NCI-H2171 (cell line): Measurements from ENCODE around the gene TARP.

Experiments used
- DNase-seq: peaks from one replicate; lab custom pipeline; 2025; lab: John Stamatoyannopoulos, UW

The TARP gene

GRCh38 chr7:38273286-38273995 lies at the start of gene TARP:
Gene TARP (minus strand): TSS chr7:38273636.
- no peak for DNase-seq

GRCh38 chr7:38323156-38323555 lies 49.7 kb upstream of the TARP start:
- DNase-seq = no peak

- no peak for DNase-seq
Observed at GRCh38 chr7:38322461-38322860, 49.0 kb upstream of the TARP start.

- no peak for DNase-seq
Observed at GRCh38 chr7:38321967-38322366, 48.5 kb upstream of the TARP start.

GRCh38 chr7:38321515-38321944 lies 48.1 kb upstream of the TARP start:
- no peak for DNase-seq

- no peak for DNase-seq
Observed at GRCh38 chr7:38321050-38321449, 47.6 kb upstream of the TARP start.

- DNase-seq = no peak
Observed at GRCh38 chr7:38319873-38320272, 46.4 kb upstream of the TARP start.

- DNase-seq = peak; percentile 75
Observed at GRCh38 chr7:38318803-38319416, 45.5 kb upstream of the TARP start.

GRCh38 chr7:38318241-38318640 lies 44.8 kb upstream of the TARP start:
- no peak for DNase-seq

GRCh38 chr7:38317515-38317914 lies 44.1 kb upstream of the TARP start:
- DNase-seq = no peak

GRCh38 chr7:38316733-38317360 lies 43.4 kb upstream of the TARP start:
- DNase-seq = no peak

GRCh38 chr7:38315410-38315809 lies 42.0 kb upstream of the TARP start:
- DNase-seq = no peak

GRCh38 chr7:38312821-38313220 lies 39.4 kb upstream of the TARP start:
- no peak for DNase-seq

GRCh38 chr7:38311329-38311937 lies 38.0 kb upstream of the TARP start:
- DNase-seq = no peak

GRCh38 chr7:38310591-38311101 lies 37.2 kb upstream of the TARP start:
- DNase-seq = no peak

- DNase-seq = no peak
Observed at GRCh38 chr7:38309555-38309954, 36.1 kb upstream of the TARP start.

- no peak for DNase-seq
Observed at GRCh38 chr7:38308140-38308539, 34.7 kb upstream of the TARP start.

GRCh38 chr7:38307640-38308039 lies 34.2 kb upstream of the TARP start:
- no peak for DNase-seq

GRCh38 chr7:38306914-38307313 lies 33.5 kb upstream of the TARP start:
- no peak for DNase-seq

GRCh38 chr7:38306171-38306570 lies 32.7 kb upstream of the TARP start:
- DNase-seq = no peak

- no peak for DNase-seq
Observed at GRCh38 chr7:38303866-38304265, 30.4 kb upstream of the TARP start.

- DNase-seq = no peak
Observed at GRCh38 chr7:38300175-38300574, 26.7 kb upstream of the TARP start.
